WERI-Rb-1 (cell line): ENCODE measurements around the gene AGPAT2.

Source experiments
- DNase-seq: peaks from one replicate; pipeline ENCODE4 v3.0.0-alpha.2; 2020
- H3K27ac ChIP-seq: fragments of 250-450 bp; sonication (Bioruptor Pico); 2 replicates; pipeline ENCODE4 v1.5.1; 2020; ENCODE audit warnings: mild to moderate bottlenecking, moderate library complexity
- H3K27me3 ChIP-seq: fragments of 250-450 bp; sonication (Bioruptor Pico); 2 replicates; pipeline ENCODE4 v1.5.1; 2021; ENCODE audit warnings: mild to moderate bottlenecking, low read depth, moderate library complexity; ENCODE audit not compliant: insufficient read depth, severe bottlenecking
- H3K36me3 ChIP-seq: fragments of 250-450 bp; sonication (Bioruptor Pico); 2 replicates; pipeline ENCODE4 v1.5.1; 2020; ENCODE audit warnings: mild to moderate bottlenecking, moderate library complexity
- H3K4me3 ChIP-seq: 2 replicates; pipeline ENCODE4 v1.5.1; 2011; ENCODE audit warnings: low read depth, mild to moderate bottlenecking, control low read depth, low read length
- H3K9me3 ChIP-seq: fragments of 250-450 bp; sonication (Bioruptor Pico); 2 replicates; pipeline ENCODE4 v1.5.1; 2021; ENCODE audit warnings: mild to moderate bottlenecking, moderate library complexity; ENCODE audit not compliant: severe bottlenecking
- CTCF ChIP-seq: IDR thresholded peaks from 2 replicates; pipeline ENCODE4 v1.5.1; 2011; ENCODE audit warnings: low read depth, mild to moderate bottlenecking, control low read depth, inconsistent platforms, low read length

AGPAT2 gene

GRCh38 chr9:136722093-136722968 lies 35.1 kb upstream of the AGPAT2 start:
- H3K27me3 ChIP-seq: no peaks in the 10 kb centered on the region
- H3K27ac ChIP-seq: no peak overlapping the region
- peaks cover 63% of the 10 kb centered on the region for H3K36me3 ChIP-seq
- TF ChIP-seq CTCF: no peak
- DNase-seq: no peak
- H3K9me3 ChIP-seq: no peaks in the 10 kb centered on the region
- no peak overlapping the region for H3K4me3 ChIP-seq

DNA sequence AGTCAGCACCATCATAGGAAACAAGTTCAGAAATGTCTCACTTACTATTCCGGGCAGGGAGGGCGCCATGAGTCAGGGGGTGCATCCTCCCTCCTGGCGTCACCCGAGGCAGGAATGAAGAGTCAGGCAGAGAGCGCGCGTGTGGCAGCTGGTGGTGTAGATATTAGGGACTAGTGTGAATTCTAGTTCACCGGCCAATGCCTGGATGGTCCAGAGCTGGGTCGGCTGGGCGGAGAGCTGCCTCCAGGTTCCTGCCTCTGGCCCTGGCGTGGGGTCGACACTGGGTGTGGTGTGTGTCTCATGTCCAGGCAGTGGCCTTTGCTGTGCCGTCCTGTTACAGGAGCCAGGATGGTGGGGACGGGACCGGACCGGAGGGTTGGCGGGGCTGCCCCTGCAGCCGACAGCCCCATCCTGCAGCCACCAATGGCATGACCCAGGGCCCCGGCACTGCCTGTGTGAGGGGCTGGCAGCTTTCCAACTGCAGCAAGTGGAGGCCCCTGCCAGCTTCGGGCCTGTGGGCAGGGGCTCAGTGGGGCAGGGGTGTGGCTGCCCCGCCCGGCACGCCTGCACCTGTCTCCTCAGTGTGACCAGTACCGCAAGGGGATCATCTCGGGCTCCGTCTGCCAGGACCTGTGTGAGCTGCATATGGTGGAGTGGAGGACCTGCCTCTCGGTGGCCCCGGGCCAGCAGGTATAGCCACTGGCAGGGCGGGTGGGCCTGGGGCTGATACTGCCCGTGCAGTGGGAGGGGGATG lies 34.3 kb upstream of the AGPAT2 start:
- H3K4me3 ChIP-seq: no peak overlapping the region
- H3K27ac ChIP-seq: no peak overlapping the region
- H3K36me3 ChIP-seq: peaks cover 57% of the 10 kb centered on the region
- no peak for TF ChIP-seq CTCF
- DNase-seq: no peak
- H3K9me3 ChIP-seq: no peaks in the 10 kb centered on the region
- no peaks in the 10 kb centered on the region for H3K27me3 ChIP-seq

- peaks cover 51% of the 10 kb centered on the region for H3K36me3 ChIP-seq
- no peak overlapping the region for H3K4me3 ChIP-seq
- no peaks in the 10 kb centered on the region for H3K9me3 ChIP-seq
- DNase-seq: no peak
- no peaks in the 10 kb centered on the region for H3K27me3 ChIP-seq
- TF ChIP-seq CTCF: no peak
- H3K27ac ChIP-seq: no peak overlapping the region
Measured at GRCh38 chr9:136720898-136721338, 33.7 kb upstream of the AGPAT2 start.

DNA sequence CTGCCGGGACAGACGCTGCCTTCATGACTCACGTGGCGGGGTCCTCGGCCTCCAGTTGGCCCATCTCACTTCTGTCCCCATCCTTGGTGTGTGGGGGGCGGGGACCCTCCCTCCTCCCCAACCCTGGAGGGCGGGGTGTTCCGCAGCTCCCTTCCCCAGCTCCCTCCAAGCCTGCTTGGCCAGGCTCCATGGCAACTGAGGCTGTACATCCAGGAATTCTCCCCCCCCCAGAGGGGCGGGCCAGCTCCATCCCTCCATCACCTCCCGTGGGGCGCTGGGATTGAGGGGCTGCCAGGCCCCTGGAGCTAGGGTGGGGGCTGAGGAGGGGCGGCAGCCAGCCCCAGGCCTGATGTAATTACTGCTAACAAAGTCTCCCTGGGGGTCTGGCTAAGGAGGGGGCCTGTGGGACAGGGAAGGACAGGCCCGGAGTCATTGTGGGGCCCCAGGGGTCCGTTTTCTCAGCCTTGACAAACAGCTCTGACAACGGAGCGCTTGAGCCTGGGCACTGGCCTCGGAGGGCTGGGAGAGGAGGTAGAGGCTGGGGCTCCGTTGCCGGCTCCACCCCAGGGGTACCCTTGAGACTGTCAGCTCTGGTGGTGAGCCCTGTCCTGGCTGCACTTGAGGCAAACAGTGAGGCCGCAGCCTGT lies 33.1 kb upstream of the AGPAT2 start:
- Histone ChIP-seq H3K9me3 (no peaks in the 10 kb centered on the region), H3K4me3 (no peak overlapping the region), H3K27me3 (no peaks in the 10 kb centered on the region), H3K27ac (no peak overlapping the region), H3K36me3 (peaks cover 46% of the 10 kb centered on the region)
- DNase-seq: no peak
- no peak for TF ChIP-seq CTCF

GRCh38 chr9:136719195-136719880 lies 32.1 kb upstream of the AGPAT2 start:
- Histone ChIP-seq H3K9me3 (no peaks in the 10 kb centered on the region), H3K4me3 (no peak overlapping the region), H3K36me3 (peaks cover 43% of the 10 kb centered on the region), H3K27me3 (no peaks in the 10 kb centered on the region), H3K27ac (no peak overlapping the region)
- no peak for TF ChIP-seq CTCF
- DNase-seq: no peak
